ENCODE data around the gene PTPRF. TPM values are rescaled to one million over a fixed set of nuclear protein-coding genes. Genes with fewer than 3 reads are reported as not detected.

The PTPRF gene
- polyA plus RNA-seq, 1 experiment, result 97.0 TPM

- ChIA-PET CTCF (interaction anchor here (1.1 to 1.6 kb wide), 3 partner anchors 9 to 18 kb away, joined by 3 to 5 read pairs (median 4); no protein-coding TSS in a partner anchor), POLR2A (no interaction called here)
- H3K4me3 ChIP-seq (ENCODE audit: low read depth, low read length), result no peak overlapping the region
- no peak for TF ChIP-seq CTCF (IDR thresholded peaks at IDR 0.05; ENCODE audit: insufficient read depth, low read depth, low read length)
- DNase-seq (ENCODE audit: low read depth), result no peak
- H3K27me3 ChIP-seq (ENCODE audit: control insufficient read depth, insufficient read depth, low read length), result no peaks in the 10 kb centered on the region
- H3K36me3 ChIP-seq (ENCODE audit: control insufficient read depth, insufficient read depth, low read length), result peaks cover 17% of the 10 kb centered on the region
Observed at GRCh38 chr1:43572538-43572937, 41.9 kb downstream of the PTPRF start.

- no peak for DNase-seq (ENCODE audit: low read depth)
- H3K36me3 ChIP-seq (ENCODE audit: control insufficient read depth, insufficient read depth, low read length), result peaks cover 17% of the 10 kb centered on the region
- CTCF ChIA-PET, result interaction anchor here (0.8 to 1.6 kb wide), 4 partner anchors 9 to 19 kb away, joined by 3 to 5 read pairs (median 4); no protein-coding TSS in a partner anchor
- H3K27me3 ChIP-seq (ENCODE audit: control insufficient read depth, insufficient read depth, low read length), result no peaks in the 10 kb centered on the region
- no peak overlapping the region for H3K4me3 ChIP-seq (ENCODE audit: low read depth, low read length)
- POLR2A ChIA-PET, result no interaction called here
- no peak for TF ChIP-seq CTCF (IDR thresholded peaks at IDR 0.05; ENCODE audit: insufficient read depth, low read depth, low read length)
Observed at GRCh38 chr1:43573066-43573800, 42.5 kb downstream of the PTPRF start.

GRCh38 chr1:43576521-43576920 is 45.8 kb downstream of the PTPRF start:
- ChIA-PET POLR2A (no interaction called here), CTCF (no interaction called here)
- H3K4me3 ChIP-seq (ENCODE audit: low read depth, low read length), result no peak overlapping the region
- H3K36me3 ChIP-seq (ENCODE audit: control insufficient read depth, insufficient read depth, low read length), result peaks cover 19% of the 10 kb centered on the region
- DNase-seq (ENCODE audit: low read depth), result no peak
- no peak for TF ChIP-seq CTCF (IDR thresholded peaks at IDR 0.05; ENCODE audit: insufficient read depth, low read depth, low read length)
- no peaks in the 10 kb centered on the region for H3K27me3 ChIP-seq (ENCODE audit: control insufficient read depth, insufficient read depth, low read length)

GRCh38 chr1:43577655-43578542 is 47.2 kb downstream of the PTPRF start:
- DNase-seq (ENCODE audit: low read depth), result no peak
- ChIA-PET POLR2A (no interaction called here), CTCF (interaction anchor here (1.1 kb wide), 2 partner anchors 11 to 20 kb away, joined by 3 read pairs; no protein-coding TSS in a partner anchor)
- Histone ChIP-seq H3K36me3 (ENCODE audit: control insufficient read depth, insufficient read depth, low read length) (peaks cover 17% of the 10 kb centered on the region), H3K27me3 (ENCODE audit: control insufficient read depth, insufficient read depth, low read length) (no peaks in the 10 kb centered on the region), H3K4me3 (ENCODE audit: low read depth, low read length) (no peak overlapping the region)
- TF ChIP-seq CTCF (IDR thresholded peaks at IDR 0.05; ENCODE audit: insufficient read depth, low read depth, low read length), result no peak

- TF ChIP-seq CTCF (IDR thresholded peaks at IDR 0.05; ENCODE audit: insufficient read depth, low read depth, low read length), result no peak
- DNase-seq (ENCODE audit: low read depth), result no peak
- ChIA-PET CTCF (interaction anchor here (1.1 to 1.2 kb wide), 2 partner anchors 11 to 38 kb away, joined by 3 to 4 read pairs; no protein-coding TSS in a partner anchor), POLR2A (no interaction called here)
- Histone ChIP-seq H3K36me3 (ENCODE audit: control insufficient read depth, insufficient read depth, low read length) (peaks cover 18% of the 10 kb centered on the region), H3K27me3 (ENCODE audit: control insufficient read depth, insufficient read depth, low read length) (no peaks in the 10 kb centered on the region), H3K4me3 (ENCODE audit: low read depth, low read length) (no peak overlapping the region)
Observed at GRCh38 chr1:43580039-43580438, 49.4 kb downstream of the PTPRF start.

All from BJ (cell line).